ENCODE results near the gene CCDC110.

GRCh38 chr4:185404031-185404430 is 67.5 kb downstream of the CCDC110 start:
- no peak for TF ChIP-seq EP300 (IDR thresholded peaks at IDR 0.05)
- no peak for TF ChIP-seq POLR2A (IDR thresholded peaks at IDR 0.05; ENCODE audit: low read depth)
- TF ChIP-seq CTCF (IDR thresholded peaks at IDR 0.05) = no peak

Measured in esophagus muscularis mucosa (tissue), 4 donors.